Kidney epithelial cell (primary cell): ENCODE data around the gene TPRA1. TPM values are rescaled to one million over a fixed set of nuclear protein-coding genes. Genes with fewer than 3 reads are reported as not detected.

ENCODE experiments used
- DNase-seq: peaks from one replicate; pipeline ENCODE4 v3.0.0-alpha.2; 2010; ENCODE audit warnings: low read depth
- H3K27me3 ChIP-seq: 2 replicates; pipeline ENCODE4 v1.6.0; 2011; ENCODE audit warnings: low read length; ENCODE audit not compliant: control insufficient read depth, insufficient read depth
- H3K36me3 ChIP-seq: 2 replicates; pipeline ENCODE4 v1.5.1; 2011; ENCODE audit warnings: low read length; ENCODE audit not compliant: control insufficient read depth, insufficient read depth
- H3K4me3 ChIP-seq: 2 replicates; pipeline ENCODE4 v1.5.1; 2011; ENCODE audit warnings: low read depth, mild to moderate bottlenecking, control low read depth, low read length
- total RNA-seq: library from RNA; depleted of rRNA; stranded (reverse); fragments of >200 nt; gene quantifications from 2 replicates; pipeline ENCODE4 v1.2.3, GENCODE V29; 2015
- TF ChIP-seq, protein P1 (sequence below): IDR thresholded peaks from 2 replicates; pipeline ENCODE4 v1.5.1; 2011; ENCODE audit warnings: mild to moderate bottlenecking, moderate library complexity, low read length, control low read depth, inconsistent platforms; ENCODE audit not compliant: insufficient read depth, poor library complexity, severe bottlenecking

The TPRA1 gene
- total RNA-seq, 1 donor from 2014 or later = 95.2 TPM

DNA sequence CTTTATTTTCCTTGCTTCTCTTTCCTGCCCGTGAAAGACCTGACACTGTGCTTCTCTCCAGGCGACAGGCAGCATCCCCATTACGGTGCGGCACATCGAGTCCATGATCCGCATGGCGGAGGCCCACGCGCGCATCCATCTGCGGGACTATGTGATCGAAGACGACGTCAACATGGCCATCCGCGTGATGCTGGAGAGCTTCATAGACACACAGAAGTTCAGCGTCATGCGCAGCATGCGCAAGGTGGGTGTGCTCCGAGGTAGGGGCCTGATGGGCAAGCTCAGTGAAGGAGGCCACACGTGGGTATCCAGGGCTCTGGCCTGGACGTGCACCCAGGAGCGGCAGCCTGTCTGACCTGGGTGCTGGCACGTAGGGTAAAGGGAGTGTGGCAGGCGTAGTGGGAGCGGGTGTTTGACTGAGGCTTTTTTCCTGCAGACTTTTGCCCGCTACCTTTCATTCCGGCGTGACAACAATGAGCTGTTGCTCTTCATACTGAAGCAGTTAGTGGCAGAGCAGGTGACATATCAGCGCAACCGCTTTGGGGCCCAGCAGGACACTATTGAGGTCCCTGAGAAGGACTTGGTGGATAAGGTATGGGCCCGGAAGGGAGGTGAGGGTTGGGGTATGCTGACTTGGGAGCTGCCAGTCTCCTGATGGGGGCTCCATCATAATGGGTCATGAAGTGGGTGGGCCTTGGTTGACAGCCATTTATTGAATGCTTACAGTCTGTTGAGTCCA, 30.3 kb upstream of the TPRA1 start:
- H3K27me3 ChIP-seq = no peaks in the 10 kb centered on the region
- TF ChIP-seq, protein P1, sequence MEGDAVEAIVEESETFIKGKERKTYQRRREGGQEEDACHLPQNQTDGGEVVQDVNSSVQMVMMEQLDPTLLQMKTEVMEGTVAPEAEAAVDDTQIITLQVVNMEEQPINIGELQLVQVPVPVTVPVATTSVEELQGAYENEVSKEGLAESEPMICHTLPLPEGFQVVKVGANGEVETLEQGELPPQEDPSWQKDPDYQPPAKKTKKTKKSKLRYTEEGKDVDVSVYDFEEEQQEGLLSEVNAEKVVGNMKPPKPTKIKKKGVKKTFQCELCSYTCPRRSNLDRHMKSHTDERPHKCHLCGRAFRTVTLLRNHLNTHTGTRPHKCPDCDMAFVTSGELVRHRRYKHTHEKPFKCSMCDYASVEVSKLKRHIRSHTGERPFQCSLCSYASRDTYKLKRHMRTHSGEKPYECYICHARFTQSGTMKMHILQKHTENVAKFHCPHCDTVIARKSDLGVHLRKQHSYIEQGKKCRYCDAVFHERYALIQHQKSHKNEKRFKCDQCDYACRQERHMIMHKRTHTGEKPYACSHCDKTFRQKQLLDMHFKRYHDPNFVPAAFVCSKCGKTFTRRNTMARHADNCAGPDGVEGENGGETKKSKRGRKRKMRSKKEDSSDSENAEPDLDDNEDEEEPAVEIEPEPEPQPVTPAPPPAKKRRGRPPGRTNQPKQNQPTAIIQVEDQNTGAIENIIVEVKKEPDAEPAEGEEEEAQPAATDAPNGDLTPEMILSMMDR = no peak
- no peaks in the 10 kb centered on the region for H3K36me3 ChIP-seq
- no peak overlapping the region for H3K4me3 ChIP-seq
- DNase-seq = no peak

DNA sequence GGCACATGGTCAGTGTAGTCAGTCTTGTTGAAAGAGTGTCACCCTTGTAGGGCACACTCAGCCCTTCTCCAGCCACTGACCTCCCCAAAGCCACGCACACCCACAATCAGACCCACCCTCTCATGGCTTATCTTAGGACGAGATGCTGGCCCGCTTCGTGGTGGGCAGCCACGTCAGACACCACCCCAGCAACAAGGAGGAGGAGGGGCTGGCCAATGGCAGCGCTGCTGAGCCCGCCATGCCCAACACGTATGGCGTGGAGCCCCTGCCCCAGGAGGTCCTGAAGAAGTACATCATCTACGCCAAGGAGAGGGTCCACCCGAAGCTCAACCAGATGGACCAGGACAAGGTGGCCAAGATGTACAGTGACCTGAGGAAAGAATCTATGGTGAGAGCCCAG, 28.4 kb upstream of the TPRA1 start:
- H3K36me3 ChIP-seq = no peaks in the 10 kb centered on the region
- H3K4me3 ChIP-seq = no peak overlapping the region
- TF ChIP-seq, protein P1 = no peak
- DNase-seq = no peak
- no peaks in the 10 kb centered on the region for H3K27me3 ChIP-seq

DNA sequence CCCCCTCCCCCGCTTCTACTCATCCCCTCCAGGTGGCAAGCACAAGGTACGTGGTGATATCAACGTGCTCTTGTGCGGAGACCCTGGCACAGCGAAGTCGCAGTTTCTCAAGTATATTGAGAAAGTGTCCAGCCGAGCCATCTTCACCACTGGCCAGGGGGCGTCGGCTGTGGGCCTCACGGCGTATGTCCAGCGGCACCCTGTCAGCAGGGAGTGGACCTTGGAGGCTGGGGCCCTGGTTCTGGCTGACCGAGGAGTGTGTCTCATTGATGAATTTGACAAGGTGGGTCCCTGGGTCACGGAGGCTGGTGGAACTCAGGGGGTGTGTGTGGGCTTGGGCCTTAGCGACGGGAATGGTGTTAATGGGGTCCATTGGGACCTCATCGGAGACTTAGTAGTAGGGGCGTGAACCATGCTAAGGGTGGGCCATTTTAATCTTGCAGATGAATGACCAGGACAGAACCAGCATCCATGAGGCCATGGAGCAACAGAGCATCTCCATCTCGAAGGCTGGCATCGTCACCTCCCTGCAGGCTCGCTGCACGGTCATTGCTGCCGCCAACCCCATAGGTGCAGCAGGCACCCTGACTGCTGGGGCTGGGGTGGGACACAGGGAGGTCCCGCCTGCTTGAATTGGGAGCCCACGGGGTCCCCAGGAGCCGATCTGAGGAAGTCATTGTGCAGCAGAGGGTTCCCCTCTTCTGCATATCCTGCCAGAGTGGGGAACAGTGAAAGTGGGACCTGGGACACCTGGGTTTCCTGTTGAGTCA, 26.5 kb upstream of the TPRA1 start:
- Histone ChIP-seq H3K27me3 (no peaks in the 10 kb centered on the region), H3K36me3 (no peaks in the 10 kb centered on the region), H3K4me3 (no peak overlapping the region)
- DNase-seq = no peak
- TF ChIP-seq, protein P1 = no peak

DNA sequence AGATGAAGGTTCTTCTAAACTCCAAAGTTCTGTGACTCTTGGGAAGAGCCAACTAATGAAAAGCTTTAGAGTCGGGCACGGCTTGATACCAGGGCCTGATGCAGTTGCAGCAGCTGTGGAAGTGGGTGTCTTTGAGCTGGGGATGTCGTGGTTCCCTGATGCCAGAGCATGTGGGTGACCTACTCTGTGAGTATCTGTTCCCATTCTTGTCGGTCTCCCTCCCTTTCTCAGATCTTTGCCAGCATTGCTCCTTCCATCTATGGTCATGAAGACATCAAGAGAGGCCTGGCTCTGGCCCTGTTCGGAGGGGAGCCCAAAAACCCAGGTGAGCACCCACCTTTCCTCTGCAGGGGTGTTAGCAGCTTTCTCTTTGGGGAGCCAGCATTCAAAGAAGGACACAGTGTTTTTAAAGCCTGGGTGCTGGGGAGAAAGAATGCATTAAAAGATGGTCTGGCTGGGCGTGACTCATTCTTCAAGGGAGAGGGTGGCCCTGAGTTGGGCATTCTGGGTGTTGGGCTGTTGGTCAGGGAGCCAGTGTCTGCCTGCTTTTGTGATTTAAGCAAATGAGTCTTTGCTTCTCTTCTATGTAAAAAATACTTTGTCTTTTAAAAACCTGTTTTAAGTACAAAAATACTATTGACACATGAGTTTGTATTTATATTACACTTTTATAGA, 25.2 kb upstream of the TPRA1 start:
- no peak overlapping the region for H3K4me3 ChIP-seq
- no peaks in the 10 kb centered on the region for H3K36me3 ChIP-seq
- H3K27me3 ChIP-seq = no peaks in the 10 kb centered on the region
- TF ChIP-seq, protein P1 = no peak
- DNase-seq = no peak

DNA sequence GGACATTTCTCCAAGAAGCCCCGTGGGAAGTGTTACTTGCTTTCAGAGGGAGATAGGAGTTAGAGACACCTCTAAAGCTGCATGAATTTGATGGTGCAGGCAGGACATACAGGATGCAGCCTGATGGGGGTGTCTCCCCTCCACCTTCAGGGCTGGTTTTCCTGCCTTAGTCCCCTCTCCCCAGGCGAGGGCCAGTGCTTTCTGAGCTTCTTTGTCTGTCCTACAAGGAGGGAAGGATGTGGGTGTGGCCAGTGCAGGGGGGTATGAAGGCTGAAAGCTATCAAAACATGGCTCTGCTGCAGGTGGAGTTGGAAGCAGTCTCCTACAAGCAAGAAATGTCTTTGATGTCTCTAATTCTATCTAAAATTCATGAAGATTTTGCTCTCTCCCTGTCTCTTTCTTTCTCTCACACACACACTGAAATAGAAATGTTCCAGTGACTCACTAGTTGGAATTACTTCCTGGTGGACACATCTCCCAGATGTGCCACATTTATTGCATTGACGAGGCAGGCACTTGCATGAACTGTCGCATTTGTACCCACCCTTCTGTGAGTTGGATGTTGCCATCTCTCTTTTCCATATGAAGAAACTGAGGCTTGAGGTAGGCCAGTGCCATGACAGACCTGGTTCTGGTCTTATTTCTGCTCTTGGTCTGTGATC, 24.5 kb upstream of the TPRA1 start:
- H3K4me3 ChIP-seq = no peak overlapping the region
- no peak for DNase-seq
- TF ChIP-seq, protein P1 = no peak
- no peaks in the 10 kb centered on the region for H3K36me3 ChIP-seq
- no peaks in the 10 kb centered on the region for H3K27me3 ChIP-seq
